ENCODE data around the gene TNFRSF9.

Gene TNFRSF9

GRCh38 chr1:7869136-7869920 is 71.3 kb downstream of the TNFRSF9 start:
- no peak for DNase-seq

- no peak for DNase-seq
Measured at GRCh38 chr1:7868070-7868780, 72.4 kb downstream of the TNFRSF9 start.

GRCh38 chr1:7865978-7866377 is 74.7 kb downstream of the TNFRSF9 start:
- no peak for DNase-seq
